ENCODE results near the gene KIF18A. TPM values are rescaled to one million over a fixed set of nuclear protein-coding genes. Genes with fewer than 3 reads are reported as not detected.
A peak's percentile ranks its signal among the peaks of the same experiment; 100 is the strongest.

KIF18A gene
- total RNA-seq, 1 donor from 2014 or later, result 21.8 TPM

- Mint-ChIP-seq H3K4me3 (peak overlapping the region; percentile 92), H3K9me3 (no peaks in the 10 kb centered on the region), H3K4me1 (ENCODE audit: unreplicated experiment) (peaks cover 33% of the 10 kb centered on the region), H3K27me3 (no peaks in the 10 kb centered on the region), H3K36me3 (peaks cover 12% of the 10 kb centered on the region), H3K27ac (peak overlapping the region; percentile 96)
- TF ChIP-seq CTCF (conservative IDR thresholded peaks at IDR 0.05), result no peak
- no peak for DNase-seq (ENCODE audit: extremely low spot score, unreplicated experiment)
These were observed 2.9 kb upstream of the KIF18A start for GRCh38 chr11:28110821-28111200.

GRCh38 chr11:28110108-28110820 lies 2.3 kb upstream of the KIF18A start:
- Mint-ChIP-seq H3K27me3 (no peaks in the 10 kb centered on the region), H3K9me3 (no peaks in the 10 kb centered on the region), H3K27ac (peak overlapping the region; percentile 96), H3K4me1 (ENCODE audit: unreplicated experiment) (peaks cover 37% of the 10 kb centered on the region), H3K36me3 (peaks cover 12% of the 10 kb centered on the region), H3K4me3 (peak overlapping the region; percentile 92)
- no peak for TF ChIP-seq CTCF (conservative IDR thresholded peaks at IDR 0.05)
- DNase-seq (ENCODE audit: extremely low spot score, unreplicated experiment), result no peak

- Mint-ChIP-seq H3K36me3 (peaks cover 10% of the 10 kb centered on the region), H3K9me3 (no peaks in the 10 kb centered on the region), H3K27ac (peak overlapping the region; percentile 97), H3K4me3 (peak overlapping the region; percentile 92), H3K27me3 (no peaks in the 10 kb centered on the region), H3K4me1 (ENCODE audit: unreplicated experiment) (peaks cover 43% of the 10 kb centered on the region)
- TF ChIP-seq CTCF (conservative IDR thresholded peaks at IDR 0.05), result no peak
- no peak for DNase-seq (ENCODE audit: extremely low spot score, unreplicated experiment)
These were observed 1.0 kb upstream of the KIF18A start for GRCh38 chr11:28108958-28109357.

GRCh38 chr11:28107191-28107749 lies 686 bp downstream of the KIF18A start:
- no peaks in the 10 kb centered on the region for H3K27me3 Mint-ChIP-seq
- peak overlapping the region; percentile 92 for H3K4me3 Mint-ChIP-seq
- H3K36me3 Mint-ChIP-seq, result peaks cover 3% of the 10 kb centered on the region
- no peaks in the 10 kb centered on the region for H3K9me3 Mint-ChIP-seq
- no peak for DNase-seq (ENCODE audit: extremely low spot score, unreplicated experiment)
- TF ChIP-seq CTCF (conservative IDR thresholded peaks at IDR 0.05), result no peak
- H3K27ac Mint-ChIP-seq, result peak overlapping the region; percentile 97
- H3K4me1 Mint-ChIP-seq (ENCODE audit: unreplicated experiment), result peaks cover 45% of the 10 kb centered on the region

- Mint-ChIP-seq H3K27ac (peak overlapping the region; percentile 24), H3K9me3 (no peaks in the 10 kb centered on the region), H3K4me3 (peak overlapping the region; percentile 92), H3K36me3 (no peaks in the 10 kb centered on the region), H3K4me1 (ENCODE audit: unreplicated experiment) (peaks cover 44% of the 10 kb centered on the region), H3K27me3 (no peaks in the 10 kb centered on the region)
- no peak for TF ChIP-seq CTCF (conservative IDR thresholded peaks at IDR 0.05)
- no peak for DNase-seq (ENCODE audit: extremely low spot score, unreplicated experiment)
These were observed 1.5 kb downstream of the KIF18A start for GRCh38 chr11:28106353-28107043.
